ENCODE results near the gene PHACTR3.

Gene PHACTR3

GRCh38 chr20:59777331-59777725 is 173.0 kb downstream of the PHACTR3 start:
- TF ChIP-seq ZFX (IDR thresholded peaks at IDR 0.05): no peak
- TF ChIP-seq CTCF (conservative IDR thresholded peaks at IDR 0.05): no peak
- no peak overlapping the region for H3K27ac ChIP-seq

- no peak for TF ChIP-seq CTCF (conservative IDR thresholded peaks at IDR 0.05)
- no peak for TF ChIP-seq ZFX (IDR thresholded peaks at IDR 0.05)
These were observed 173.7 kb downstream of the PHACTR3 start for GRCh38 chr20:59777814-59778575.

GRCh38 chr20:59778615-59779200 is 174.4 kb downstream of the PHACTR3 start:
- no peak overlapping the region for H3K27ac ChIP-seq
- TF ChIP-seq CTCF (conservative IDR thresholded peaks at IDR 0.05) (no peak), ZFX (IDR thresholded peaks at IDR 0.05) (no peak)

More at GRCh38 chr20:59777814-59778575, 173.7 kb downstream of the PHACTR3 start:
- no peak overlapping the region for H3K27ac ChIP-seq

DNA sequence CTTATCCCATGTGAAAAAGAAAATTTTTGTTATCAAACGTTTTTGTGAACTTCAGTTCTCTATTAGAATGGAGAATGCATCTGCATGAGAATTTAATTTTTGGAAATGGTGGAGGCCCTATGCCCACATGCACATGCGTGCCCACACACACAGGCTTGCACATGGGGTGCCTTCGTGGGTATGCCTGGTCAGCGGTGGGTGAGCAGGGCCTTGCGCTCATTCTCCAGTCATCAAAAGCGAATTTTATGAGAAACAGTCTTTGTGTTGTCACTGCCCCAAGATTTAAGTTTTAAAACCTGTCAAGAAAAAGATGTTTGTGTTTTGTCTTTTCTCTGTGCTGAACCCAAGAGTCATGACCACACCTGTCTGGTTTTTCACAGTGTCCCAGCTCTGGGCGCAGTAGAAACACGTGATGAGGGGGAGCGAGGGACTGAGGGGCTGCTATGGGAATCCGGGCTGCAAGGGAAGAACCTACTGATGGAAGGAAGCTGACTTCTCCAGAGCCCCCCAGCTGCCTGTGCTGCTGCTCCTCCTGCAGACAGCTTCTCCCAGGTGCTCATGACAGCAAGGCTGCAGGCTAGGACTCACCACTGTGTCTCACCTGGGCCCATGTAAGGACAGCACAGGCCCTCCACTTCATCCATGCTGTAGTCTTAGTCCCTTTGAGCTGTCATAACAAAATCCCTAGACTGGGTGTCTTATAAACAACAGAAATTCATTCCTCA is 175.5 kb downstream of the PHACTR3 start:
- no peak overlapping the region for H3K27ac ChIP-seq
- TF ChIP-seq ZFX (IDR thresholded peaks at IDR 0.05) (no peak), CTCF (conservative IDR thresholded peaks at IDR 0.05) (no peak)

DNA sequence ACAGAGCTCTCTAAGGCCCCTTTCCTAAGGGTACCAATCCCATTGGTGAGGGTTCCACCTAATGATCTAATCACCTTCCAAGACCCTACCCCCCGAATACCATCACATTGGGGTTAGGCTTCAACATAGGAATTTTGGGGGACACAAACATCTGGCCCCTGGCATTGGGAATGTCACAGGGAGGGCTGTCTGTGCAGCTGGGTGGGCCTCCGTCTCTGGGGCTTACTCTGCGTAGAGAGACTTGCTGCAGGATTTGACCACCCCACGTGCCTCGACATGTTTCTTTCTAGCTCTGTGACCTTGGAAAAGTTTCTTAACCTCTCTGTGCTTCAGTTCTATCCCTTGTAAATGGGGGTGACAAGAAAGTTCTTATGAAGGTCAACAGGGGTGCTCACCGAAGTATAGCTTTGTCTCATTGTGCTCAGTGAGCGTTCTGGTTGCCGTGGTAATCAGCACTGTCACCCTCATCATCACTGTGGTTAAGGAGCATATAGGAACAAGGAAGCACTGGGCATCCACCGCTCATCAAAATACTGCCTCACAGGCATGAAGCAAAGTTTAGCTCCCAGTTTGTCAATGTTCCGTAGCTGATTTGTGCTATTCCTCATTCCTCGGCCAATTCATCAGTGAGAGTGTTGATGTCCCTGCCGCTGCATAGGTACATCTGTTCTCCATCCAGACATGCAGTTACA is 176.3 kb downstream of the PHACTR3 start:
- TF ChIP-seq CTCF (conservative IDR thresholded peaks at IDR 0.05) (no peak), ZFX (IDR thresholded peaks at IDR 0.05) (no peak)
- no peak overlapping the region for H3K27ac ChIP-seq

- no peak overlapping the region for H3K27ac ChIP-seq
- no peak for TF ChIP-seq ZFX (IDR thresholded peaks at IDR 0.05)
- no peak for TF ChIP-seq CTCF (conservative IDR thresholded peaks at IDR 0.05)
These were observed 176.9 kb downstream of the PHACTR3 start for GRCh38 chr20:59781226-59781625.

Data from C4-2B (cell line).